SK-N-SH (cell line): ENCODE measurements around the gene ARL6.

ENCODE experiments used
- JUND ChIP-seq: IDR thresholded peaks from 2 replicates; pipeline ENCODE4 v1.4.0; 2012
- POLR2AphosphoS5 ChIP-seq: IDR thresholded peaks from 2 replicates; pipeline ENCODE4 v1.6.1; 2012; ENCODE audit warnings: low read depth, low read length
- RAD21 ChIP-seq: IDR thresholded peaks from 2 replicates; pipeline ENCODE4 v1.6.1; 2012; ENCODE audit warnings: mild to moderate bottlenecking, low read length
- SIN3A ChIP-seq: IDR thresholded peaks from 2 replicates; pipeline ENCODE4 v1.6.1; 2012; ENCODE audit warnings: low read depth, mild to moderate bottlenecking, low read length, moderate library complexity, borderline replicate concordance
- TF ChIP-seq, protein P1 (sequence below): IDR thresholded peaks from 2 replicates; pipeline ENCODE4 v1.6.1; 2012; ENCODE audit warnings: mild to moderate bottlenecking, low read depth, low read length, moderate library complexity
- TF ChIP-seq, protein P2 (sequence below): fragments of 200-600 bp; sonication (generic); IDR thresholded peaks from 2 replicates; pipeline ENCODE4 v1.6.1; 2017; ENCODE audit warnings: antibody characterized with exemption, mild to moderate bottlenecking, moderate library complexity

DNA sequence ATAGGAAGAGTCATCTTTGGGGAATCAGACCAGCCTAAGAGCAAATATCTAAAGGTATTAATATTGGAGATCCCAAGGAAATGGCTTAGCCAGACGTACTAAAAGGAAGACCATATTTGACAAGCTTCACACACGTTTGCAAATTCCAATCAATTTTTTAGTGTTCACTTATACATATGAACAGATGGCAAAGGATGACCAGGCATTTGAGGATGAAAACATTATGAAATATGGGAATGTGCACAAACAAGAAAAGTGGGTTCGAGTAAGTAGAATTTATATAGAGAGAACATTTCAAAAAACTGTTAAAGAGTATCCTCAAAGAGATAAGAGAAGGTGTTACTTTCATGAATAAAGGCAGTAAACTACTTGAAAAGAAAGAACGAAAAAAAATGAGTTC is 31.4 kb downstream of the ARL6 start:
- TF ChIP-seq, protein P1, sequence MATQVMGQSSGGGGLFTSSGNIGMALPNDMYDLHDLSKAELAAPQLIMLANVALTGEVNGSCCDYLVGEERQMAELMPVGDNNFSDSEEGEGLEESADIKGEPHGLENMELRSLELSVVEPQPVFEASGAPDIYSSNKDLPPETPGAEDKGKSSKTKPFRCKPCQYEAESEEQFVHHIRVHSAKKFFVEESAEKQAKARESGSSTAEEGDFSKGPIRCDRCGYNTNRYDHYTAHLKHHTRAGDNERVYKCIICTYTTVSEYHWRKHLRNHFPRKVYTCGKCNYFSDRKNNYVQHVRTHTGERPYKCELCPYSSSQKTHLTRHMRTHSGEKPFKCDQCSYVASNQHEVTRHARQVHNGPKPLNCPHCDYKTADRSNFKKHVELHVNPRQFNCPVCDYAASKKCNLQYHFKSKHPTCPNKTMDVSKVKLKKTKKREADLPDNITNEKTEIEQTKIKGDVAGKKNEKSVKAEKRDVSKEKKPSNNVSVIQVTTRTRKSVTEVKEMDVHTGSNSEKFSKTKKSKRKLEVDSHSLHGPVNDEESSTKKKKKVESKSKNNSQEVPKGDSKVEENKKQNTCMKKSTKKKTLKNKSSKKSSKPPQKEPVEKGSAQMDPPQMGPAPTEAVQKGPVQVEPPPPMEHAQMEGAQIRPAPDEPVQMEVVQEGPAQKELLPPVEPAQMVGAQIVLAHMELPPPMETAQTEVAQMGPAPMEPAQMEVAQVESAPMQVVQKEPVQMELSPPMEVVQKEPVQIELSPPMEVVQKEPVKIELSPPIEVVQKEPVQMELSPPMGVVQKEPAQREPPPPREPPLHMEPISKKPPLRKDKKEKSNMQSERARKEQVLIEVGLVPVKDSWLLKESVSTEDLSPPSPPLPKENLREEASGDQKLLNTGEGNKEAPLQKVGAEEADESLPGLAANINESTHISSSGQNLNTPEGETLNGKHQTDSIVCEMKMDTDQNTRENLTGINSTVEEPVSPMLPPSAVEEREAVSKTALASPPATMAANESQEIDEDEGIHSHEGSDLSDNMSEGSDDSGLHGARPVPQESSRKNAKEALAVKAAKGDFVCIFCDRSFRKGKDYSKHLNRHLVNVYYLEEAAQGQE, result no peak
- TF ChIP-seq POLR2AphosphoS5 (no peak), RAD21 (no peak), JUND (no peak), SIN3A (no peak)
- TF ChIP-seq, protein P2, sequence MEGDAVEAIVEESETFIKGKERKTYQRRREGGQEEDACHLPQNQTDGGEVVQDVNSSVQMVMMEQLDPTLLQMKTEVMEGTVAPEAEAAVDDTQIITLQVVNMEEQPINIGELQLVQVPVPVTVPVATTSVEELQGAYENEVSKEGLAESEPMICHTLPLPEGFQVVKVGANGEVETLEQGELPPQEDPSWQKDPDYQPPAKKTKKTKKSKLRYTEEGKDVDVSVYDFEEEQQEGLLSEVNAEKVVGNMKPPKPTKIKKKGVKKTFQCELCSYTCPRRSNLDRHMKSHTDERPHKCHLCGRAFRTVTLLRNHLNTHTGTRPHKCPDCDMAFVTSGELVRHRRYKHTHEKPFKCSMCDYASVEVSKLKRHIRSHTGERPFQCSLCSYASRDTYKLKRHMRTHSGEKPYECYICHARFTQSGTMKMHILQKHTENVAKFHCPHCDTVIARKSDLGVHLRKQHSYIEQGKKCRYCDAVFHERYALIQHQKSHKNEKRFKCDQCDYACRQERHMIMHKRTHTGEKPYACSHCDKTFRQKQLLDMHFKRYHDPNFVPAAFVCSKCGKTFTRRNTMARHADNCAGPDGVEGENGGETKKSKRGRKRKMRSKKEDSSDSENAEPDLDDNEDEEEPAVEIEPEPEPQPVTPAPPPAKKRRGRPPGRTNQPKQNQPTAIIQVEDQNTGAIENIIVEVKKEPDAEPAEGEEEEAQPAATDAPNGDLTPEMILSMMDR, result no peak
